ENCODE results near the gene DDN. TPM values are rescaled to one million over a fixed set of nuclear protein-coding genes. Genes with fewer than 3 reads are reported as not detected.
A peak's percentile ranks its signal among the peaks of the same experiment; 100 is the strongest.

DDN gene
- total and polyA plus RNA-seq, 10 of the 15 experiments (the other 5 are each of a cell fraction or from before 2014, with no cell fraction given), result 0.10 to 13.4 (median 3.7) TPM

DNA sequence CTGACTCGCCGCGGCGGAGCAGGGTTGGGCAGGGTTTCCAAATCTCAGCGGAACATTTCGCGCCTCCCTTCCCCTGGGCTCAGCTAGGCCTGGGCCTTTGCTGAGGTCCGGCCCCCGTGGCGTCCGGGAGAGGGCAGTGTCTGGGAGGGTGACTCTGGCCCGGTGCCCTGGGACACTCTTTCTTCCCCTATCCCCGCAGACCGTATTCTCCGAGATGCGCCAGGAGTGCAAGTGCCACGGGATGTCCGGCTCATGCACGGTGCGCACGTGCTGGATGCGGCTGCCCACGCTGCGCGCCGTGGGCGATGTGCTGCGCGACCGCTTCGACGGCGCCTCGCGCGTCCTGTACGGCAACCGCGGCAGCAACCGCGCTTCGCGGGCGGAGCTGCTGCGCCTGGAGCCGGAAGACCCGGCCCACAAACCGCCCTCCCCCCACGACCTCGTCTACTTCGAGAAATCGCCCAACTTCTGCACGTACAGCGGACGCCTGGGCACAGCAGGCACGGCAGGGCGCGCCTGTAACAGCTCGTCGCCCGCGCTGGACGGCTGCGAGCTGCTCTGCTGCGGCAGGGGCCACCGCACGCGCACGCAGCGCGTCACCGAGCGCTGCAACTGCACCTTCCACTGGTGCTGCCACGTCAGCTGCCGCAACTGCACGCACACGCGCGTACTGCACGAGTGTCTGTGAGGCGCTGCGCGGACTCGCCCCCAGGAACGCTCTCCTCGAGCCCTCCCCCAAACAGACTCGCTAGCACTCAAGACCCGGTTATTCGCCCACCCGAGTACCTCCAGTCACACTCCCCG, 18.0 kb downstream of the DDN start:
- no peak overlapping the region for H3K9ac ChIP-seq (ENCODE audit: control insufficient read depth, insufficient read depth, low read length)
- no peaks in the 10 kb centered on the region; the same call in 1 of the 2 replicates for H4K20me1 ChIP-seq (ENCODE audit: control insufficient read depth, insufficient read depth)
- BruUV-seq (replicated peaks), result no TSS peak
- POLR2A ChIA-PET, result no interaction called here
- FAIRE-seq (no peak), DNase-seq (ENCODE audit: low read depth, low spot score) (no peak), ATAC-seq (no peak)
- SMC1A ChIA-PET (ENCODE audit: uncharacterized antibody, unreplicated experiment), result no interaction called here
- no peaks in the 10 kb centered on the region for H3K36me3 ChIP-seq (ENCODE audit: control insufficient read depth in 2 of 2, insufficient read depth in 2 of 2, low read length in 1 of 2)
- CTCF ChIA-PET, result interaction anchor here (0.7 to 9.5 kb wide), 6 partner anchors 7 to 128 kb away, joined by 3 to 106 read pairs (median 25); partner anchors contain the start of genes DDX23, RND1 and WNT10B
- H3K9me3 ChIP-seq (replicated peaks; ENCODE audit: control insufficient read depth, insufficient read depth, low read length), result no peaks in the 10 kb centered on the region
- peak overlapping the region; percentile 53 for H3K4me2 ChIP-seq (ENCODE audit: control insufficient read depth, insufficient read depth)
- intact Hi-C loops (cut with micrococcal nuclease; ENCODE audit: unreplicated experiment), result no loop called here
- H3K27ac ChIP-seq (ENCODE audit: control insufficient read depth, insufficient read depth), result no peak overlapping the region
- H3K4me1 ChIP-seq (ENCODE audit: control insufficient read depth, insufficient read depth, low read length), result peaks cover 34% of the 10 kb centered on the region
- H3K4me3 ChIP-seq, result no peak overlapping the region; the same call in 1 of the 2 replicates
- TF ChIP-seq SMAD5 (IDR thresholded peaks at IDR 0.05; ENCODE audit: low read depth), result no peak
- TF ChIP-seq HDAC6 (IDR thresholded peaks at IDR 0.05; ENCODE audit: unreplicated experiment), result peak; percentile 74
- TF ChIP-seq BHLHE40 (IDR thresholded peaks at IDR 0.05; ENCODE audit: borderline replicate concordance in 1 of 2, low read depth in 2 of 2, low read length in 1 of 2), result peak in 1 of 2 experiments; percentile 55; a peak in 2 of 4 replicates
- TF ChIP-seq PAX8 (IDR thresholded peaks at IDR 0.05), result no peak
- no peak for TF ChIP-seq REST (IDR thresholded peaks at IDR 0.05; ENCODE audit: low read depth, low read length)
- TF ChIP-seq EZH2 (IDR thresholded peaks at IDR 0.05; ENCODE audit: borderline replicate concordance, control insufficient read depth, low read depth, low read length), result 0 out of 2 replicates have a peak, but pooled peaks have one; percentile 58
- TF ChIP-seq YY1 (IDR thresholded peaks at IDR 0.05; ENCODE audit: low read depth, low read length), result 0 out of 2 replicates have a peak, but pooled peaks have one; percentile 4
- no peak for TF ChIP-seq ATF3 (IDR thresholded peaks at IDR 0.05; ENCODE audit: borderline replicate concordance, extremely low read depth, low read depth, low read length)
- TF ChIP-seq NFIC (IDR thresholded peaks at IDR 0.05; ENCODE audit: low read depth, low read length), result no peak
- peaks cover 26 to 42% of the 10 kb centered on the region in 2 experiments for H3K27me3 ChIP-seq (replicated peaks in 1 of 2; ENCODE audit: control insufficient read depth in 2 of 2, insufficient read depth in 2 of 2, low read length in 1 of 2)
- WGBS (ENCODE audit: insufficient coverage, insufficient replicate concordance, low lambda C conversion rate, missing lambda C conversion rate), result 11% methylated on average over 86 of the region's 91 CpGs
- in situ Hi-C loops (cut with MboI), result no loop called here
- no peaks in the 10 kb centered on the region for H3K79me2 ChIP-seq (ENCODE audit: control insufficient read depth, insufficient read depth, low read length)
- RAD21 ChIA-PET (ENCODE audit: unreplicated experiment), result no interaction called here
- H2AFZ ChIP-seq (ENCODE audit: control insufficient read depth, low read depth, low read length), result no peak overlapping the region

All from GM12878 (cell line).